Cardiac muscle cell (in vitro differentiated cells and primary cell): Measurements from ENCODE around the gene JUND. TPM values are rescaled to one million over a fixed set of nuclear protein-coding genes. Genes with fewer than 3 reads are reported as not detected.

Experiments used
- DNase-seq, 2 donors: peaks; one replicate each; pipeline versions ENCODE4 v3.0.0 to v3.0.0-alpha.2; 2010 to 2017; ENCODE audit warnings: low read depth in 1 of 2, low spot score in 1 of 2
- H3K27ac ChIP-seq: fragments of 200-600 bp; sonication (generic); 2 replicates; pipeline ENCODE4 v1.5.1; 2016
- H3K27me3 ChIP-seq: fragments of 200-600 bp; sonication (generic); 2 replicates; pipeline ENCODE4 v1.6.0; 2016; ENCODE audit warnings: control low read depth
- H3K36me3 ChIP-seq: fragments of 200-600 bp; sonication (generic); 2 replicates; pipeline ENCODE4 v1.5.1; 2016; ENCODE audit warnings: control low read depth
- H3K4me1 ChIP-seq: fragments of 200-600 bp; sonication (generic); 2 replicates; pipeline ENCODE4 v1.8.1; 2017; ENCODE audit warnings: low read depth, mild to moderate bottlenecking, mixed run types
- H3K4me3 ChIP-seq: fragments of 200-600 bp; sonication (generic); 2 replicates; pipeline ENCODE4 v1.5.1; 2016; ENCODE audit warnings: mild to moderate bottlenecking
- H3K9me3 ChIP-seq: fragments of 200-600 bp; sonication (generic); 2 replicates; pipeline ENCODE4 v1.5.1; 2017; ENCODE audit warnings: low read depth, mild to moderate bottlenecking, control low read depth
- polyA plus RNA-seq: library from polyadenylated mRNA; unstranded; fragments of >200 nt; fragmentation: Nextera tagmentation; extraction: Ambion mirVana; gene quantifications from 2 replicates; pipeline ENCODE4 v1.2.1, GENCODE V29; 2016
- total RNA-seq: library from RNA; depleted of rRNA; stranded (reverse); fragments of >200 nt; gene quantifications from 2 replicates; pipeline ENCODE4 v1.2.3, GENCODE V29; 2016
- TF ChIP-seq, protein P1 (sequence below): IDR thresholded peaks from 2 replicates; pipeline ENCODE4 v1.5.1; 2012; ENCODE audit warnings: low read depth, mild to moderate bottlenecking, low read length

Gene JUND
- total and polyA plus RNA-seq, 2 experiments from 2014 or later, result 265 to 430 TPM

DNA sequence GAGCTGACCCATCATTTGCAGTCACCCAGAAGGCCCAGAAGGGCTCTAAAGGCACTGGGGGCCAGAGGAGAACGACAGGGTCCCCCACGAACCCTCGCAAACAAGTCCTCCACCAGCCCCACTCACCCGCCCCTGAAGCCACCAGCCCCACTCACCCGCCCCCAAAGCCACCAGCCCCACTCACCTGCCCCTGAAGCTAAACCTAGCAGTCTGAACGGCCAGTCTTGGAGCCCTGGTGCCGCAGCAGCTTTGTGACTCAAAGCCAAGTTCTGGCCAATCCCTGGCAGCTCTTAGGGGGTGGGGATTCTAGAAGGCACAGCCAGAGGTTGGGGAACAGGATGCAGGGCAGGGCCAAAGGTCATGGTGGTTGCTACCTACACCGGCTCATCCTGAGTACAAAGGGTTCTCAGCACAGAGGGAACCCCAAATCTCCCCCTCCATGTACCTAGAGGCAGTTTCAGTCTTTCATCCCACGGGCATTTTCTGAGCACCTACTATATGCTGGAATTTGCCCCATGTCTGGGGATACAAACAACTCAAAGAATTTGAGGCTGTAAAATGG is 7.1 kb downstream of the JUND start, which contains the start of gene IQCN:
Gene IQCN (minus strand): TSS at position 234 of the 562 bp plus-strand sequence. CDS start 4,974 bp downstream, outside the sequence.
- TF ChIP-seq, protein P1, sequence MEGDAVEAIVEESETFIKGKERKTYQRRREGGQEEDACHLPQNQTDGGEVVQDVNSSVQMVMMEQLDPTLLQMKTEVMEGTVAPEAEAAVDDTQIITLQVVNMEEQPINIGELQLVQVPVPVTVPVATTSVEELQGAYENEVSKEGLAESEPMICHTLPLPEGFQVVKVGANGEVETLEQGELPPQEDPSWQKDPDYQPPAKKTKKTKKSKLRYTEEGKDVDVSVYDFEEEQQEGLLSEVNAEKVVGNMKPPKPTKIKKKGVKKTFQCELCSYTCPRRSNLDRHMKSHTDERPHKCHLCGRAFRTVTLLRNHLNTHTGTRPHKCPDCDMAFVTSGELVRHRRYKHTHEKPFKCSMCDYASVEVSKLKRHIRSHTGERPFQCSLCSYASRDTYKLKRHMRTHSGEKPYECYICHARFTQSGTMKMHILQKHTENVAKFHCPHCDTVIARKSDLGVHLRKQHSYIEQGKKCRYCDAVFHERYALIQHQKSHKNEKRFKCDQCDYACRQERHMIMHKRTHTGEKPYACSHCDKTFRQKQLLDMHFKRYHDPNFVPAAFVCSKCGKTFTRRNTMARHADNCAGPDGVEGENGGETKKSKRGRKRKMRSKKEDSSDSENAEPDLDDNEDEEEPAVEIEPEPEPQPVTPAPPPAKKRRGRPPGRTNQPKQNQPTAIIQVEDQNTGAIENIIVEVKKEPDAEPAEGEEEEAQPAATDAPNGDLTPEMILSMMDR, result no peak
- H3K36me3 ChIP-seq, result peaks cover 10% of the 10 kb centered on the region
- H3K27me3 ChIP-seq, result no peaks in the 10 kb centered on the region
- H3K4me3 ChIP-seq, result no peak within 1 kb of the TSS
- no peaks in the 10 kb centered on the region for H3K9me3 ChIP-seq
- H3K27ac ChIP-seq, result no peak within 1 kb of the TSS
- H3K4me1 ChIP-seq, result no peaks in the 10 kb centered on the region
- peak in 1 of 2 donors; percentile 28 for DNase-seq

DNA sequence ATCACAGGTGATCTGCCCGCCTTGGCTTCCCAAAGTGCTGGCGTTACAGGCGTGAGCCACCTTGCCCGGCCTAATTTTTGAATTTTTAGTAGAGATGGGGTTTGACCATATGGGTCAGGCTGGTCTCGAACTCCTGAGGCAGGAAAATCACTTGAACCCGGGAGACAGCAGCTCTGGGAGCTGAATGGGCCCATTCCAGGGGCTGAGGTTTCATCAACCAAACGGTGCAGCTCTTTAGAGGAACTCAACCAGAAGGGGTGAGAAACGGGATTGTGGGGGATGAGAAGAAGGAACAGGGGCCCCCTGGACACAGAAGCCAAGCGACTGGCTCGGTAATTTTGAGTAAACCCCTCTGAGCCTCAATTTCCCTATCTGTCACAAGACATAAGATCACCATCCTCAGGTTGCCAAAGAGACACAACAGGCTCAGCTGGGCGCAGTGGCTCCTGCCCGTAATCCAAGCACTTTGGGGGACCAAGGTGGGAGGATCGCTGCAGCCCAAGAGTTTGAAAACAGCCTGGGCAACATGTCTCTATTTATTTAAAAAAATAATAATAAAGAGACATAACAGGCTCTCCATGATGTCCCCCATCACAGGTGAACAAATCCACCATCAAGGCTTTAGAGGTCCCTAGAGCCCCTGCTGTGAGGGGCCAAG is 7.7 kb downstream of the JUND start:
- no peak for DNase-seq
- Histone ChIP-seq H3K36me3 (peaks cover 7% of the 10 kb centered on the region), H3K9me3 (no peaks in the 10 kb centered on the region), H3K4me3 (no peak overlapping the region), H3K4me1 (no peaks in the 10 kb centered on the region), H3K27ac (no peak overlapping the region), H3K27me3 (no peaks in the 10 kb centered on the region)
- TF ChIP-seq, protein P1, result no peak

DNA sequence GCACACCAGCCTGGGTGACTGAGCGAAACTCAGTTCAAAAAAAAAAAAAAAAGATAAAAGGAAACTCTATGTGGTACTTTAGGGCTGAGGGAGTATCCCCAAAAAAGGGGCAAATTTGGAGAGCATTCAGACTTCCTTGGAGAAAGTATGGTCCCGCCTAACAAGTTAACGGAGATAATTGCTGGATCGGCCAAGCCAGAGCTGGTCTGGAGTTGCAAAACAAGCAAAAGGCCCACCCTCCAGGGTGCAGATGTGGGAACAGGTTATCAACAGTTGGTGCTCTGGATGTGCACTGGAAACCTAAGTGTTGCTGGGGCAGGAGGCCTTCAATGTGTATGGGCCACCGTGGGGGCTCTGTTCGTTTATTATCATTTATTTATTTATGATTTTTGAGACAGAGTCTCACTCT is 10.0 kb downstream of the JUND start:
- peak in 1 of 2 donors; percentile 10 for DNase-seq
- Histone ChIP-seq H3K36me3 (no peaks in the 10 kb centered on the region), H3K4me1 (no peaks in the 10 kb centered on the region), H3K4me3 (no peak overlapping the region), H3K27ac (no peak overlapping the region), H3K27me3 (no peaks in the 10 kb centered on the region), H3K9me3 (no peaks in the 10 kb centered on the region)
- TF ChIP-seq, protein P1, result no peak

DNA sequence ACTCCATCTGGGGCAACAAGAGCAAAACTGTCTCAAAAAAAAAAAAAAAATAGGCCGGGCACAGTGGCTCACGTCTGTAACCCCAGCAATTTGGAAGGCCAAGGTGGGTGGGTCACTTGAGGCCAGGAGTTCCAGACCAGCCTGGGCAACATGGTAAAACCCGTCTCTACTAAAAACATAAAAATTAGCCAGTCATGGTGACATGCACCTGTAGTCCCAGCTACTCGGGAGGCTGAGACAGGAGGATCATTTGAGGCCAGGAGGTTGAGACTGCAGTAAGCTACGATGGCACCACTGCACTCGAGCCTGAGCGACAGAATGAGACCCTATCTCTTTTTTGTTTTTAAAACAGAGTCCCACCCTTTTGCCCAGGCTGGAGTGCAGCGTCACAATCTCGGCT is 11.1 kb downstream of the JUND start:
- H3K4me3 ChIP-seq, result no peak overlapping the region
- H3K27me3 ChIP-seq, result no peaks in the 10 kb centered on the region

DNA sequence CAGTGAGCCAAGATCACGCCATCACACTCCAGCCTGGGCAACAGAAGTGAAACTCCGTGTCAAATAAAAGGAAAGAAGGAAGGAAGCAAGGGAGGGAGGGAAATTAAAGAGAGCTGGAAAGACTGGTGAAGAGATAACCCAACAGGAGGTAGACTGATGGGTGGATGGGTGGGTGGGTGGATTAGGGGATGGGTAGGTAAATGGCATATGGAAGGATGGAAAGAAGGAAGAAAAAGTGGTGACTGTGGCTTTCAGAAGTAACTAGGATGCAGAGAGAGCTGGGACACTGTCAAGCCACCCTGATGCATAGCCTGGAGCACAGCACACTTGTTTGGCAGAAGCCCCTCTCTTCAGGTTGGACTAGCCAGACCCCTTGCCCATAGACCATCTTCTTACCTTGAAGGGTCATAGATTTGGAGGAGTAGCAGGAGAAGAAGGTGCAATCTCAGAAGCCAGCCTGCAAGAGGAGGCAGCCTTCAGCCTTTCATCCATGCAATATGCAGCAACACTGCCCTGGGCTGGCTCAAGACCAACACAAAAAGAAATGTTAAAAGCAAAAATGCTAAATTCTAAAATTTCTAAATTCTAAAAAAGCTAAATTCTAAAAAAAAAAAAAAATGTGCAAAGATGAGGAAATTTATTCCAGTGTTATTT is 12.2 kb downstream of the JUND start:
- TF ChIP-seq, protein P1, result no peak
- H3K27ac ChIP-seq, result no peak overlapping the region
- H3K4me3 ChIP-seq, result no peak overlapping the region
- H3K4me1 ChIP-seq, result no peaks in the 10 kb centered on the region
- H3K27me3 ChIP-seq, result no peaks in the 10 kb centered on the region
- no peaks in the 10 kb centered on the region for H3K9me3 ChIP-seq
- H3K36me3 ChIP-seq, result no peaks in the 10 kb centered on the region
- no peak for DNase-seq

More for the DNA sequence above, 11.1 kb downstream of the JUND start:
- TF ChIP-seq, protein P1, result no peak
- Histone ChIP-seq H3K9me3 (no peaks in the 10 kb centered on the region), H3K27ac (no peak overlapping the region), H3K4me1 (no peaks in the 10 kb centered on the region), H3K36me3 (no peaks in the 10 kb centered on the region)
- no peak for DNase-seq
